ENCODE results near the gene PCSK5.

DNA sequence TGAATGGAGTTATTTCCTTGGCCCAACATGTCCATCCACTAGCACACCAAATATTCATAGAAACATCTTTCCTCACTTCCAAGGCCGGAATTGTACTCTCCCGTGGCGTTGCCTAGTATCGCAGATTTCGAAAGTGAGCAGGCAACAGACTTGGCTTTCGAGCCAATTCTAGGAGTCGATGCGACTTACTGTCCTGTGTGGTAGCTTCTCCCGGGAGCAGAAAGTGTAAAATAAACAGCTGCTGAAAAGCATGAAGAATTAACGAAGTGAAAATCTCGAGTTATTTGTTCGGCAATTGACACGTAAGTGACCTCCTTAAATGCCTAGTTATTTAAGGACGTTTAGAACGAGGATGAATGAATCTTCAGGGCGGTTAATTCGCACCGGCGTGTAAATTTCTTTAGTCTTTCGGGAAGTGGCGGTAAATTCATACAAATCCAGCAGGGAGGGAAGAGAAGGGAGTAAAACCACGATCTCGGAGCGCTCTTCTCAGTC, 449 bp upstream of the PCSK5 start:
- TF ChIP-seq, protein P1, sequence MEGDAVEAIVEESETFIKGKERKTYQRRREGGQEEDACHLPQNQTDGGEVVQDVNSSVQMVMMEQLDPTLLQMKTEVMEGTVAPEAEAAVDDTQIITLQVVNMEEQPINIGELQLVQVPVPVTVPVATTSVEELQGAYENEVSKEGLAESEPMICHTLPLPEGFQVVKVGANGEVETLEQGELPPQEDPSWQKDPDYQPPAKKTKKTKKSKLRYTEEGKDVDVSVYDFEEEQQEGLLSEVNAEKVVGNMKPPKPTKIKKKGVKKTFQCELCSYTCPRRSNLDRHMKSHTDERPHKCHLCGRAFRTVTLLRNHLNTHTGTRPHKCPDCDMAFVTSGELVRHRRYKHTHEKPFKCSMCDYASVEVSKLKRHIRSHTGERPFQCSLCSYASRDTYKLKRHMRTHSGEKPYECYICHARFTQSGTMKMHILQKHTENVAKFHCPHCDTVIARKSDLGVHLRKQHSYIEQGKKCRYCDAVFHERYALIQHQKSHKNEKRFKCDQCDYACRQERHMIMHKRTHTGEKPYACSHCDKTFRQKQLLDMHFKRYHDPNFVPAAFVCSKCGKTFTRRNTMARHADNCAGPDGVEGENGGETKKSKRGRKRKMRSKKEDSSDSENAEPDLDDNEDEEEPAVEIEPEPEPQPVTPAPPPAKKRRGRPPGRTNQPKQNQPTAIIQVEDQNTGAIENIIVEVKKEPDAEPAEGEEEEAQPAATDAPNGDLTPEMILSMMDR (IDR thresholded peaks at IDR 0.05; ENCODE audit: insufficient read depth, low read length, poor library complexity, severe bottlenecking) = no peak
- no peak for TF ChIP-seq EZH2phosphoT487 (conservative IDR thresholded peaks at IDR 0.05; ENCODE audit: low read length)
